Esophagus muscularis mucosa (tissue), 4 donors: Measurements from ENCODE around the gene EIF2S2.

Source experiments
- EP300 ChIP-seq: sonication (generic); formaldehyde crosslinking; IDR thresholded peaks from one replicate; pipeline ENCODE4 v1.6.1; 2017; ENCODE audit warnings: antibody characterized with exemption
- POLR2A ChIP-seq: fragments of 450-650 bp; IDR thresholded peaks from one replicate; pipeline ENCODE4 v1.6.1; 2017; ENCODE audit warnings: antibody characterized with exemption, moderate library complexity, mild to moderate bottlenecking, low read depth
- TF ChIP-seq, protein P1 (sequence below), 3 experiments: fragments of 200-600 bp in 2 of 3; fragments of 450-650 bp in 1 of 3; sonication (generic) in 2 of 3; IDR thresholded peaks; one replicate each; pipeline ENCODE4 v1.5.1; 2017 to 2019; ENCODE audit warnings: antibody characterized with exemption in 3 of 3, mild to moderate bottlenecking in 2 of 3, moderate library complexity in 1 of 3

DNA sequence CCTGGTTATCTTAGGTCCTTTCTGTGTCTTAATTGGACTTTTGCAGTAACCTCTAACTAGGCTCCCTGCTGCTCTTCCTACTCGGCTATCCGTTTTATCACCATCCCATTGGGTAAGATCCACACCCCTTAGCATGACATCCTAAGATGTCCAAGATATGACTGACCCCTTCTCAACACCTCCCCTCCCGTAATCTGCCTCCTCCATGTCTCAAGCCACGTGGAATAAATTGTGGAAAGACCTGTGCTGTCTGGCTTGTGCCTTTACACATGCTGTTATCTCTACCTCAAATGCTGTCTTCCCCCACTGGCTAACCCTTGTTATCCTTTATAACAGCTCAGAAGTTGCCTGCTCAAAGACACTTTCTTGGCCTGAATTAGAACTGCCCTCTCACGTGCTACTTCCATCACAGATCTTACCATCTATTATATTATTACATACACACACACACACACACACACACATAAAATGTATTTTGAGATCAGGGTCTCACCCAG is 26.5 kb downstream of the EIF2S2 start:
- TF ChIP-seq, protein P1, sequence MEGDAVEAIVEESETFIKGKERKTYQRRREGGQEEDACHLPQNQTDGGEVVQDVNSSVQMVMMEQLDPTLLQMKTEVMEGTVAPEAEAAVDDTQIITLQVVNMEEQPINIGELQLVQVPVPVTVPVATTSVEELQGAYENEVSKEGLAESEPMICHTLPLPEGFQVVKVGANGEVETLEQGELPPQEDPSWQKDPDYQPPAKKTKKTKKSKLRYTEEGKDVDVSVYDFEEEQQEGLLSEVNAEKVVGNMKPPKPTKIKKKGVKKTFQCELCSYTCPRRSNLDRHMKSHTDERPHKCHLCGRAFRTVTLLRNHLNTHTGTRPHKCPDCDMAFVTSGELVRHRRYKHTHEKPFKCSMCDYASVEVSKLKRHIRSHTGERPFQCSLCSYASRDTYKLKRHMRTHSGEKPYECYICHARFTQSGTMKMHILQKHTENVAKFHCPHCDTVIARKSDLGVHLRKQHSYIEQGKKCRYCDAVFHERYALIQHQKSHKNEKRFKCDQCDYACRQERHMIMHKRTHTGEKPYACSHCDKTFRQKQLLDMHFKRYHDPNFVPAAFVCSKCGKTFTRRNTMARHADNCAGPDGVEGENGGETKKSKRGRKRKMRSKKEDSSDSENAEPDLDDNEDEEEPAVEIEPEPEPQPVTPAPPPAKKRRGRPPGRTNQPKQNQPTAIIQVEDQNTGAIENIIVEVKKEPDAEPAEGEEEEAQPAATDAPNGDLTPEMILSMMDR (IDR thresholded peaks at IDR 0.05): no peak
- TF ChIP-seq EP300: no peak
- TF ChIP-seq POLR2A: no peak
